Measurements from ENCODE around the gene LMNB1. TPM values are rescaled to one million over a fixed set of nuclear protein-coding genes. Genes with fewer than 3 reads are reported as not detected.

LMNB1 gene
- total and polyA plus RNA-seq, 2 of the 13 experiments (the other 11 are each of a cell fraction or from before 2014, with no cell fraction given), result 12.5 to 159 TPM

- H3K36me3 ChIP-seq (replicated peaks in 1 of 2; ENCODE audit: control insufficient read depth in 1 of 2, insufficient read depth in 2 of 2, low read length in 2 of 2), result peaks cover 16 to 69% of the 10 kb centered on the region in 2 experiments
- H3K27me3 ChIP-seq (ENCODE audit: control insufficient read depth in 1 of 2, insufficient read depth in 2 of 2, low read length in 2 of 2), result no peaks in the 10 kb centered on the region
- no peak overlapping the region for H3K27ac ChIP-seq (ENCODE audit: extremely low read length, insufficient read depth, low read length)
- 95% methylated on average over 4 of the region's 4 CpGs for WGBS (ENCODE audit: low lambda C conversion rate)
- in situ Hi-C loops (cut with HindIII; ENCODE audit: extremely low pct_ligation_motif_present, low pct_unique_long_range_greater_than_20kb), result no loop called here
- ChIA-PET POLR2A (no interaction called here), CTCF (ENCODE audit: low intra/inter-chr PET ratio, low total read pairs) (no interaction called here)
- no peak overlapping the region for H3K9ac ChIP-seq (ENCODE audit: insufficient read depth, low read depth, low read length)
- no peaks in the 10 kb centered on the region for H4K20me1 ChIP-seq (ENCODE audit: insufficient read depth, low read length)
- FAIRE-seq (no peak), DNase-seq (ENCODE audit: low spot score) (no peak), ATAC-seq (no peak)
- no peak overlapping the region for H2AFZ ChIP-seq (ENCODE audit: low read length)
- no peaks in the 10 kb centered on the region for H3K4me1 ChIP-seq (ENCODE audit: insufficient read depth, low read length)
- peaks cover 4% of the 10 kb centered on the region for H3K79me2 ChIP-seq (ENCODE audit: insufficient read depth, low read length)
- intact Hi-C loops (cut with micrococcal nuclease; ENCODE audit: unreplicated experiment), result no loop called here
- H3K9me3 ChIP-seq (ENCODE audit: low read length), result no peaks in the 10 kb centered on the region
- no peak overlapping the region for H3K4me2 ChIP-seq (ENCODE audit: low read depth, low read length)
- no TSS peak for BruUV-seq (replicated peaks)
- H3K4me3 ChIP-seq (replicated peaks in 1 of 3; ENCODE audit: insufficient read depth in 1 of 3, low read depth in 2 of 3, low read length in 3 of 3), result no peak overlapping the region
- TF ChIP-seq ZNF263 (CRISPR knock-in tag; IDR thresholded peaks at IDR 0.05) (no peak), CHCHD3 (CRISPR knock-in tag; IDR thresholded peaks at IDR 0.05) (no peak), ZNF609 (CRISPR knock-in tag; IDR thresholded peaks at IDR 0.05; ENCODE audit: borderline replicate concordance) (no peak), ARID5B (CRISPR knock-in tag; IDR thresholded peaks at IDR 0.05) (no peak), TP53 (CRISPR knock-in tag; conservative IDR thresholded peaks at IDR 0.05) (no peak), RBFOX2 (IDR thresholded peaks at IDR 0.05; ENCODE audit: low read depth, low read length) (no peak), HNF1A (IDR thresholded peaks at IDR 0.05; ENCODE audit: low read depth) (no peak), HNF1A (CRISPR knock-in tag; IDR thresholded peaks at IDR 0.05; ENCODE audit: borderline replicate concordance) (no peak), ZNF75D (CRISPR knock-in tag; IDR thresholded peaks at IDR 0.05; ENCODE audit: borderline replicate concordance) (no peak), ELF4 (CRISPR knock-in tag; IDR thresholded peaks at IDR 0.05; ENCODE audit: borderline replicate concordance) (no peak)
These were observed 41.8 kb downstream of the LMNB1 start for GRCh38 chr5:126818736-126819135.
